K562 (cell line): ENCODE results near the gene ROBO1. TPM values are rescaled to one million over a fixed set of nuclear protein-coding genes. Genes with fewer than 3 reads are reported as not detected.

Experiments
- ATAC-seq: fragments of 200-7000 bp; cut with Tn5 transposase; 3 replicates; pipeline ENCODE4 v1.9.1; 2020; ENCODE audit warnings: moderate library complexity
- BruUV-seq: library from RNA; stranded (reverse); fragments of 400-500 nt; replicated peaks from 2 replicates; lab custom pipeline; 2021; lab: Mats Ljungman, UMichigan
- CTCF ChIA-PET: fragments of 300-600 bp; formaldehyde crosslinking; extraction: SDS; loops from one replicate; lab custom pipeline; 2021; ENCODE audit warnings: low intra/inter-chr PET ratio; lab: Yijun Ruan, JAX
- POLR2A ChIA-PET: fragments of 300-600, 350-650 bp; sonication (Branson Sonifier 250); formaldehyde crosslinking; extraction: SDS; loops from one replicate; lab custom pipeline; 2021; ENCODE audit warnings: antibody characterized with exemption, inconsistent platforms; lab: Yijun Ruan, JAX
- DNase-seq, 4 experiments: peaks; one replicate each; pipeline versions ENCODE4 v3.0.0 to v3.0.0-alpha.2; 2011 to 2018; ENCODE audit warnings: low spot score in 3 of 4, mixed read lengths in 3 of 4; ENCODE audit errors: extremely low read depth in 1 of 4
- FAIRE-seq: peaks from 2 replicates; lab custom pipeline; 2011; peaks lifted over from hg19 to GRCh38; lab: Jason Lieb, UNC
- H2AFZ ChIP-seq: 2 replicates; pipeline ENCODE4 v1.6.0; 2011; ENCODE audit warnings: low read depth, low read length, control low read depth, inconsistent platforms
- H3K27ac ChIP-seq: fragments of 200-600 bp; 3 replicates; pipeline ENCODE4 v1.8.0; 2011; ENCODE audit warnings: low read depth, mild to moderate bottlenecking, control low read depth, inconsistent platforms, low read length, moderate library complexity, mixed read lengths; ENCODE audit errors: extremely low read depth
- H3K27me3 ChIP-seq, 2 experiments: fragments of 300-600 bp in 1 of 2; 2 replicates in 1 of 2; 3 replicates in 1 of 2; pipeline versions ENCODE4 v1.6.0 to v1.8.0; 2011; ENCODE audit warnings: inconsistent platforms in 2 of 2, low read length in 2 of 2, mild to moderate bottlenecking in 1 of 2, mixed read lengths in 1 of 2, moderate library complexity in 1 of 2; ENCODE audit not compliant: control insufficient read depth in 2 of 2, insufficient read depth in 2 of 2
- H3K36me3 ChIP-seq: fragments of 300-600 bp; 3 replicates; pipeline ENCODE4 v1.8.0; 2011; ENCODE audit warnings: mild to moderate bottlenecking, low read length, inconsistent platforms; ENCODE audit not compliant: control insufficient read depth, insufficient read depth
- H3K4me1 ChIP-seq, 2 experiments: fragments of 200-600 bp in 1 of 2; replicated peaks in 1 of 2; 2 replicates in 1 of 2; 3 replicates in 1 of 2; pipeline versions ENCODE4 v1.5.1 to v1.8.0; 2011; ENCODE audit warnings: inconsistent platforms in 2 of 2, low read length in 2 of 2, mild to moderate bottlenecking in 1 of 2, mixed read lengths in 1 of 2, moderate library complexity in 1 of 2; ENCODE audit not compliant: control insufficient read depth in 2 of 2, insufficient read depth in 2 of 2
- H3K4me2 ChIP-seq: 2 replicates; pipeline ENCODE4 v1.6.1; 2011; ENCODE audit warnings: low read length, control low read depth, inconsistent platforms, mixed read lengths; ENCODE audit not compliant: insufficient read depth
- H3K4me3 ChIP-seq: fragments of 200-600 bp; sonication (generic), shearing (Covaris generic); 2 replicates; pipeline ENCODE4 v1.5.1; 2016; ENCODE audit warnings: control low read depth, inconsistent platforms
- H3K79me2 ChIP-seq: fragments of 200-600 bp; 3 replicates; pipeline ENCODE4 v1.8.0; 2011; ENCODE audit warnings: low read length, inconsistent platforms; ENCODE audit not compliant: control insufficient read depth, insufficient read depth
- H3K9ac ChIP-seq, 2 experiments: 2 replicates each; pipeline versions ENCODE4 v1.6.0 to v1.6.1; 2011; ENCODE audit warnings: low read depth in 2 of 2, low read length in 2 of 2, control low read depth in 1 of 2, inconsistent platforms in 1 of 2, mild to moderate bottlenecking in 1 of 2, mixed read lengths in 1 of 2; ENCODE audit not compliant: insufficient read depth in 1 of 2
- H3K9me1 ChIP-seq: one replicate; pipeline ENCODE4 v1.6.0; 2011; ENCODE audit warnings: inconsistent platforms, mild to moderate bottlenecking, low read length, moderate library complexity; ENCODE audit not compliant: control insufficient read depth, insufficient read depth
- H3K9me3 ChIP-seq: replicated peaks from 2 replicates; pipeline ENCODE4 v1.5.1; 2011; ENCODE audit warnings: low read depth, low read length, inconsistent platforms; ENCODE audit not compliant: control insufficient read depth, insufficient read depth
- H4K20me1 ChIP-seq: replicated peaks from 2 replicates; pipeline ENCODE4 v1.6.1; 2011; ENCODE audit warnings: low read length, inconsistent platforms, mixed read lengths; ENCODE audit not compliant: control insufficient read depth, insufficient read depth
- CC2D1A ChIP-seq: fragments of 450-650 bp; IDR thresholded peaks from 2 replicates; pipeline ENCODE4 v1.6.1; 2017; ENCODE audit warnings: mild to moderate bottlenecking
- CHD1 ChIP-seq: fragments of 200-600 bp; sonication (generic); IDR thresholded peaks from one replicate; pipeline ENCODE4 v1.6.1; 2012; ENCODE audit warnings: mild to moderate bottlenecking, moderate library complexity, low read length, inconsistent platforms
- ELF1 ChIP-seq: fragments of 200-800 bp; sonication (Bioruptor generic); IDR thresholded peaks from 2 replicates; pipeline ENCODE4 v1.6.1; 2016; ENCODE audit warnings: missing genetic modification characterization, missing compliant biosample characterization
- FOXJ2 ChIP-seq: fragments of 200-800 bp; sonication (Bioruptor generic); IDR thresholded peaks from 2 replicates; pipeline ENCODE4 v1.6.1; 2016; ENCODE audit warnings: missing genetic modification characterization, missing compliant biosample characterization
- GATAD2A ChIP-seq: fragments of 450-650 bp; IDR thresholded peaks from 2 replicates; pipeline ENCODE4 v1.6.1; 2017
- RBM25 ChIP-seq: fragments of 200-400 bp; formaldehyde crosslinking; IDR thresholded peaks from 2 replicates; pipeline ENCODE4 v1.6.1; 2018; ENCODE audit warnings: low read length, low read depth, moderate library complexity; ENCODE audit not compliant: severe bottlenecking
- SIN3A ChIP-seq, 2 experiments: fragments of 150-350 bp in 1 of 2; IDR thresholded peaks; 2 replicates each; pipeline ENCODE4 v1.6.1; 2011 to 2016; ENCODE audit warnings: borderline replicate concordance in 2 of 2, low read depth in 2 of 2, low read length in 2 of 2, mild to moderate bottlenecking in 2 of 2, moderate library complexity in 2 of 2; ENCODE audit not compliant: control insufficient read depth in 1 of 2
- SMAD4 ChIP-seq: fragments of 250-450 bp; sonication (Bioruptor Pico); conservative IDR thresholded peaks from 2 replicates; pipeline ENCODE4 v1.8.0; 2021; ENCODE audit warnings: inconsistent platforms, mild to moderate bottlenecking, moderate library complexity
- SMARCC2 ChIP-seq: fragments of 450-650 bp; IDR thresholded peaks from 2 replicates; pipeline ENCODE4 v1.6.1; 2017; ENCODE audit warnings: antibody characterized with exemption, moderate library complexity, mild to moderate bottlenecking, low read depth
- STAT5B ChIP-seq: fragments of 250-450 bp; sonication (Bioruptor Pico); IDR thresholded peaks from 2 replicates; pipeline ENCODE4 v1.8.0; 2021; ENCODE audit warnings: mild to moderate bottlenecking, inconsistent platforms
- THRA ChIP-seq: fragments of 450-650 bp; IDR thresholded peaks from 2 replicates; pipeline ENCODE4 v1.6.1; 2017; ENCODE audit warnings: mild to moderate bottlenecking, moderate library complexity
- ZBTB5 ChIP-seq: fragments of 450-650 bp; IDR thresholded peaks from 2 replicates; pipeline ENCODE4 v1.6.1; 2017; ENCODE audit warnings: antibody characterized with exemption
- ZNF121 ChIP-seq: sonication (generic); formaldehyde crosslinking; conservative IDR thresholded peaks from 2 replicates; pipeline ENCODE4 v1.8.0; 2022; ENCODE audit warnings: missing genetic modification reagents
- ZNF282 ChIP-seq: sonication (generic); formaldehyde crosslinking; IDR thresholded peaks from 2 replicates; pipeline ENCODE4 v1.8.1; 2023; ENCODE audit warnings: missing genetic modification reagents
- ZNF57 ChIP-seq: fragments of 450-650 bp; formaldehyde crosslinking; IDR thresholded peaks from 2 replicates; pipeline ENCODE4 v1.4.0; 2020; ENCODE audit warnings: mild to moderate bottlenecking, moderate library complexity
- WGBS: fragments of 100-300 bp; shearing (Covaris generic); methylation state at CpG from one replicate; pipeline ENCODE4 v1.1.6; 2016; ENCODE audit warnings: low coverage, mixed read lengths; ENCODE audit not compliant: insufficient coverage; ENCODE audit errors: missing lambda C conversion rate; 5-methylcytosine and 5-hydroxymethylcytosine counted together
- in situ Hi-C: fragments of 300-500 bp; cut with MboI; formaldehyde crosslinking; loops from 4 replicates; pipeline ENCODE4 v1.15.0; 2018; ENCODE audit warnings: inconsistent platforms, mixed read lengths
- intact Hi-C: fragments of 100-400 bp; cut with micrococcal nuclease; formaldehyde crosslinking; loops from 2 replicates; pipeline ENCODE4 v1.14.2; 2022
- polyA plus RNA-seq, 8 experiments: library from polyadenylated mRNA; depleted of rRNA in 4 of 8; stranded (reverse) in 5 of 8; unstranded in 3 of 8; fragments of >200 nt; fragmentation: Nextera tagmentation in 2 of 8; fragmentation: Illumina TruSeq in 1 of 8; extraction: Ambion mirVana in 2 of 8; extraction: Trizol in 1 of 8; gene quantifications; 2 replicates each; pipeline versions ENCODE4 v1.2.1 to v1.2.3, GENCODE V29; 2011 to 2014; ENCODE audit warnings: inconsistent platforms in 1 of 8, missing spikeins in 1 of 8
- total RNA-seq, 7 experiments: library from RNA; depleted of rRNA in 6 of 7; stranded (reverse); fragments of >200 nt in 6 of 7; fragmentation: Illumina TruSeq in 2 of 7; extraction: Trizol in 2 of 7; gene quantifications; 2 replicates each; pipeline versions ENCODE4 v1.2.1 to v1.2.3, GENCODE V29; 2011 to 2021; ENCODE audit warnings: low replicate concordance in 1 of 7

ROBO1 gene
- total and polyA plus RNA-seq, 9 of the 15 experiments (the other 6 are each of a cell fraction or from before 2014, with no cell fraction given) = 0.01 to 0.53 (median 0.17) TPM; not detected in 5

GRCh38 chr3:78855190-78855589 is 912.6 kb downstream of the ROBO1 start:
- Histone ChIP-seq H3K9me1 (no peaks in the 10 kb centered on the region), H3K4me3 (no peak overlapping the region), H3K27ac (no peak overlapping the region), H3K9me3 (no peaks in the 10 kb centered on the region; the same call in 1 of the 2 replicates), H3K9ac (no peak overlapping the region), H3K36me3 (no peaks in the 10 kb centered on the region), H3K4me2 (no peak overlapping the region), H4K20me1 (no peaks in the 10 kb centered on the region), H3K79me2 (no peaks in the 10 kb centered on the region), H3K4me1 (no peaks in the 10 kb centered on the region), H3K27me3 (no peaks in the 10 kb centered on the region), H2AFZ (no peak overlapping the region)
- no peak for DNase-seq
- 0% methylated on average over 5 of the region's 5 CpGs for WGBS
- no TSS peak for BruUV-seq
- ATAC-seq = no peak
- in situ Hi-C loops (no loop called here), intact Hi-C loops (no loop called here)
- no peak for FAIRE-seq
- POLR2A ChIA-PET = no interaction called here
- TF ChIP-seq STAT5B (CRISPR knock-in tag) (no peak), SIN3A (IDR thresholded peaks at IDR 0.05; ENCODE audit: borderline replicate concordance in 2 of 2, control insufficient read depth in 1 of 2, low read depth in 2 of 2, low read length in 2 of 2) (no peak), ZNF57 (CRISPR knock-in tag) (no peak), SMAD4 (CRISPR knock-in tag) (no peak), SMARCC2 (no peak), ZNF121 (CRISPR knock-in tag) (no peak), ZBTB5 (no peak), FOXJ2 (tag) (no peak), CC2D1A (no peak), ELF1 (tag) (no peak), CHD1 (no peak), GATAD2A (no peak), ZNF282 (CRISPR knock-in tag) (no peak), RBM25 (no peak), THRA (no peak)
- CTCF ChIA-PET = no interaction called here
